HG02571 (cell line): ENCODE data around the gene ADSS2.
"Not testable (repeated sequence)": the region's sequence is repeated elsewhere in the genome, so short reads cannot be mapped to it uniquely, and the experiment has no call there.

Experiments
- ATAC-seq: cut with Tn5 transposase; IDR thresholded peaks from one replicate; pipeline ENCODE4 v1.9.1; 2021; ENCODE audit warnings: mild to moderate bottlenecking, moderate library complexity; ENCODE audit not compliant: unreplicated experiment

Gene ADSS2

GRCh38 chr1:244451539-244451950, at the start of gene ADSS2:
Gene ADSS2 (minus strand): TSS chr1:244451909. CDS start chr1:244451817, 92 bp downstream.
- ATAC-seq = peak; percentile 16

- ATAC-seq = not testable (repeated sequence)
These were observed 48.8 kb upstream of the ADSS2 start for GRCh38 chr1:244500515-244500914.

- ATAC-seq = not testable (repeated sequence)
These were observed 47.8 kb upstream of the ADSS2 start for GRCh38 chr1:244499484-244499883.

DNA sequence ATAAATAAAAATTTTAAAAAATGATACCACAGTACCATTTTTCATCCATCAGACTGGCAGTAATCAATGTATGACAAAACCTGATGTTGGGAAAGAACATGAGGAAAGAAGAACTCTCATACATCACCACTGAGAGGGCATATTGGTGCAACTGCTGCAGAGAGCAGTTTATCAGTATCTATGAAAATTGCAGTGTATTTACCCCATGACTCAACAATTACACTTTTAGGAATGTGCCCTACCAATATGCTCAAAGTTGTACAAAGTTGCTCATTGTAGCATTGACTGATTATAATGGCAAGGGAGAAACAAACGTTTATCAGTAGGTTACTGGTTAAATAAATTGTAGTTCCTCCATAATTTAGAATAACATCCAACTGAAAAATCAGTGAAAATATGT, 46.1 kb upstream of the ADSS2 start:
- no peak for ATAC-seq

DNA sequence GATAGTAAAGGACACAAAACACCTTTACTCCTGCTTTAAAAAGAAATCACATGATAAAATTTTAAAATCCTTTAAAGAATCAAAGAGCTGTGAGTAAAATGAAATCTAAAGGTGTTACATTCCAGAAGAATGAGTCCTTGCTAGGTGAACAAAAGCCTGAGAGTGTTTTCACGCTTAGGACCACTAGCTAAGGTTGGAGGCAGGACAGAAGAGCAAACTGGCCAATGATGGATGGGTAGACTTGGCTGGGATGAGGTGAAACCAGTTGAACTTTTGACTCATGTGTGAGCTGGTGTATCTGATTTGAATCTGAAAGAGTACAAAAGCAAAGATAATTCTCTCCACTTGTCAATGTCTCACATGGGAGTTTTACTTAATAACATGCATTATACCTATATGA, 44.5 kb upstream of the ADSS2 start:
- ATAC-seq = no peak

GRCh38 chr1:244494653-244495052, 42.9 kb upstream of the ADSS2 start:
- no peak for ATAC-seq

DNA sequence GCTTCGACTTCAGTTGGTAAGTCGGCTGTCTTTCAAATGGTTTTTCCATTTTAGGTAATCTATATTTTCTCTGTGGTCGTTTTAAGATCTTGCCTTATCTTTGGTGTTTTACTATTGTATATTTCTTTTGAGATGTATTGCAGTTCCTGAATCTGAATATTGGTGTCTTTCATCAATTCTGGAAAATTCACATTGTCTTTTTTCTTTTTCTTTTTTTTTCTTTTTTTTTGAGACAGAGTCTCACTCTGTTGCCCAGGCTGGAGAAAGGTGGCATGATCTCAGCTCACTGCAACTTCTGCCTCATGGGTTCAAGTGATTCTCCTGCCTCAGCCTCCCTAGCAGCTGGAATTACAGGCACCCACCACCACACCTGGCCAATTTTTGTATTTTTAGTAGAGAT, 33.3 kb upstream of the ADSS2 start:
- ATAC-seq = not testable (repeated sequence)

DNA sequence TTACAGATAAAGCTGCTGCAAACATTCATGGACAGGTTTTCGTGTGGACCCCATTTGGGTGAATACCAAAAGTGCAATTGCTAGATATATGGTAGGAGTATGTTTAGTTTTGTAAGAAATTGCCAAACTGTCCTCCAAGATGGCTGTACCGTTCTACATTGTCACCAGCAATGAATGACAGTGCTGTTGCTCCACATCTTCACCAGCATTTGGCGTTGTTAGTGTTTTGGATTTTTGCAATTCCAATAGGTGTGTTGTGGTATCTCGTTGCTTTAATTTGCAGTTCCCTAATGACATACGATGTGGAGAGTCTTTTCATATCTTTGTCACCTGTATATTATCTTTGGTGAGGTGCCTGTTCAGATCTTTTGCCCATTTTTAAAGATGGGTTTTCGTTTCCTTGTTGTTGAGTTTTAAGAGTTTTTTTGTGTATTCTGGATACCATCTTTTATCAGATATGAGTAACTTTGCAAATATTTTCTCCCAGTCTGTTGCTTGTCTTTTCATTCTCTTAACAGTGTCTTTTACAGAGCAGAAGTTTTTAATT, 21.4 kb upstream of the ADSS2 start:
- ATAC-seq = no peak

- no peak for ATAC-seq
These were observed 15.0 kb upstream of the ADSS2 start for GRCh38 chr1:244466724-244467123.

DNA sequence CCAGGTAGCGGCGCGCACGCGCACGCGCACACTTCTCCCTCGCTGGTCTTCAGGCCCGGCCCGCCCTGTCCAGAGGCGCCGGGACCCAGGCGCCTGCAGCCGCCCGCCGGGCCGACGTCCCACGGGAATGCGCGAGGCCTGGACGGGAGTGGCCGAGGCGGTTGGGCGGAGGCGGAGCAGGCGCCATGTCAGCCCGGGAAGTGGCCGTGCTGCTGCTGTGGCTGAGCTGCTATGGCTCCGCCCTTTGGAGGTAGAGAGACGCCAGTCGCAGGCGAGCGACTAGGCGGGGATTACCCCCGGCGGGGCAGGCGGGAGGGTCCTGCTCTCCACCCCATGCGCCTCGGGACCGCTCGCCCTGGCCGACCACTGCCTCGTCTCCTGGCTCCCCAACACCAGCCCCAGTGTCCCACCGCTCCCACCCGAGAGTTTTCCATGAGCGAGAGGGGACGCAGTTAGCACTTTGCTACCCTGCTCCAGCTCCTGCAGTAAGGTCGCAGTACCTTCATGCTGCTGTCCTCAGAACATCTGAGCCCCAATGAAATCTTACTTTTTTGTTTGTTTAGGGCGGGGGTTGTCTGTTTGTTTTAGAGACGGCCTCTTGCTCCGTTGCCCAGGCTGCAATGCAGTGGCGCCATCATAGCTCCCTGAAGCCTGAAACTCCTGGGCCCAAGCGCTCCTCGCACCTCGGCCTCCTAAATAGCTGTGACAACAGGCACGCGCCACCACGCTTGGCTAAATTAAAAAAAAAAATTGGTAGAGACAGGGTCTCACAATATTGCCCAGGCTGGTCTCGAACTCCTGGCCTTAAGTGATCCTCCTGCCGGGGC, 9.7 kb upstream of the ADSS2 start, which contains the start of gene CATSPERE:
Gene CATSPERE (plus strand): TSS at position 29 of the 827 bp plus-strand sequence. CDS start 157 bp downstream, at position 186.
- peak; percentile 98 for ATAC-seq

DNA sequence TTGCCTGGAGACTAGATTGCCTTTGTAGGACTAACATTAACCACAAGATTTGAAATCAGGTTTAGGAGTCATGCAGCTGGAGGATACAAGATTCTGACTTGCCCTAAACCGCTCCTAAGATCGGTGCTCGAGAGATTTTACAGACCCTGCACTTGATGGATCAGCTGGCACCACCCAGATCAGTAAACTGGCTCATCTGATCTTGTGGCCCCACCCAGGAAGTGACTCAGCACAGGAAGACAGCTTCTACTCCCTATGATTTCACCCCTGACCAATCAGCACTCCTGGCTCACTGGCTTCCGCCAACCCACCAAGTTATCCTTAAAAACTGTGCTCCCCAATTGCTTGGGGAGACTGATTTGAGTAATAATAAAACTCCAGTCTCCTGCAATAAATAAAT, 8.5 kb upstream of the ADSS2 start:
- ATAC-seq = no peak

DNA sequence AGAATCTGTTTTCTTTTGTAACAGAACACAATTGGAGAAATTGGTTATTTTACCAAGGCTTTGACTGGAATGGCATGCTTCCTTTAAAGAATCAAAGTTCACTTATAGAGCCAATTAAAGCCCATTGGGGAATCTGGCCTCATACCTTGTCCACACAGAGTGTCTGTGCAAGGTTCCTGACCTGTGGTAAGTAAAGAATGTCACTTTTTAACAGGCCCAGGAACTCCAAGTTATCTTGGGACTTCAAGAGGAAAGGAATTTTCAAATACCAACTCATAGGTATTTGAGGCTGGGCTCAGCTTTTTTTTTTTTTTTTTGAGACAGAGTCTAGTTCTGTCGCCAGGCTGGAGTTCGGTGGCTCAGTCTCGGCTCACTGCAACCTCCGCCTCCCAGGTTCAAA, 7.1 kb upstream of the ADSS2 start:
- ATAC-seq = no peak

GRCh38 chr1:244456586-244456985, 4.9 kb upstream of the ADSS2 start:
- no peak for ATAC-seq

- ATAC-seq = no peak
These were observed 2.7 kb upstream of the ADSS2 start for GRCh38 chr1:244454412-244454811.

DNA sequence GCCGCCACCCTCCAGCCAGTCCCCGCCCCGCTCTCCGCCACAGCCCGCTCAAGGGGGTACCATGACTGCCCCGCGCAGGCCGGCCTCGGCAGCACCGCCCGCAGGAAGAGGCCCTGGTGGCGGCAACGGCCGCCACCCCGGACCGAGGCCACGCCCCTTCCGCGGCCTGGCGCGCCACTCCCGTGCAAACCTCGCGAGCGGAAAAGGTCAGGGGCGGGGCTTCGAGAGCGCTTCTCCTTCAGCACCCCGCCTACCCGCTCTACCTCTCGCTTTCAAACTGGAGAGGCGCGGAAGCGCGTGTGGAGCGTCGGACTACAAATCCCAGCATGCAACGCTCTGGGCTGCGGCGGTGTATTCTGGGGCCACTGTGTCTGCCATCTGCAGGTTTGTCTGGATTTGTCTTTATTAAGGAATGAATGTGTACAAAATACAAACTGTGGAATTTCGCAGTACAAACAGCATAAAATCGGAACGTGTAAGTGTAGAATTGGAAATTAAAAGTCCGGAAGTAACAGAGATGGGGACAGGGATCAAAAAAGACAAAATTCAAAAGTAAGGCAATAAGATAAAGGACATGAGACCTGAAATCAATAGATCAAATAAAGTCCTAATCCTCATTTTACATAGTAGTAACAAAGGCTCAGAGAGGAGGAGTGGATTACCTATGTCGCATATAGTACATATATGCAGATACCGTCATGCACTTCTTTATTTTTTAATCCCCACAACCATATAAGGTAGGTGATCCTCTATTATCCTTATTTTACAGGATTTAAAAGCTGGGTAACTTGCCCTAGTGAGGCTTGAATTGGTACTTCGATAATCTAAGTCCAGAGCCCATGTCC, 464 bp upstream of the ADSS2 start:
- peak; percentile 93 for ATAC-seq

- ATAC-seq = peak; percentile 15
These were observed 841 bp downstream of the ADSS2 start for GRCh38 chr1:244450597-244451538.

- no peak for ATAC-seq
These were observed 1.7 kb downstream of the ADSS2 start for GRCh38 chr1:244449936-244450508.

- ATAC-seq = no peak
These were observed 3.3 kb downstream of the ADSS2 start for GRCh38 chr1:244448279-244449036.

DNA sequence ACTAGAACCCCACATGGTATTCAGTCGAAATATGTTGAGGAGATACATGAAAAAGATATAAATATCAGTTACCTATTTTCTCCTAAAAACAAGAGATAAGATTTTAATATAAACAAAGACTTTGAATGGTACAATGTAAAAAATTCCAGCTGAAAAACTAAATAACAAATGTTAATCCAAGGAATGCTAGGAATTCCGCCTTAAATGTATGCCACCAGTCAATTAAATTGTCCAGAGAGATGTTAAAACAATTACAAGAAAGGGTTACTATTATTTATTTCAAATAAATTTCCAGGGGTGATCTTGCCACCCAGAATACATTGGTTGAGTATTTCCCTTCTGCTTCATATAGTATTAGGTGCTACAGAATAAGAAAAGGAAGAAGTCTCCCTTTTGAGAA, 4.2 kb downstream of the ADSS2 start:
- no peak for ATAC-seq
